Ureter (tissue), 1 donor: ENCODE measurements around the gene MYH9. TPM values are rescaled to one million over a fixed set of nuclear protein-coding genes. Genes with fewer than 3 reads are reported as not detected.

Experiments used
- DNase-seq: peaks from one replicate; pipeline ENCODE4 v3.0.0-alpha.2; 2020; ENCODE audit warnings: low spot score
- total RNA-seq: library from RNA; stranded (reverse); gene quantifications from one replicate; pipeline ENCODE4 v1.2.4, GENCODE V29; 2023
- donor health status: DM: yes; HTN: yes; CAD: no.

MYH9 gene
- total RNA-seq, 1 donor from 2014 or later = 810 TPM

DNA sequence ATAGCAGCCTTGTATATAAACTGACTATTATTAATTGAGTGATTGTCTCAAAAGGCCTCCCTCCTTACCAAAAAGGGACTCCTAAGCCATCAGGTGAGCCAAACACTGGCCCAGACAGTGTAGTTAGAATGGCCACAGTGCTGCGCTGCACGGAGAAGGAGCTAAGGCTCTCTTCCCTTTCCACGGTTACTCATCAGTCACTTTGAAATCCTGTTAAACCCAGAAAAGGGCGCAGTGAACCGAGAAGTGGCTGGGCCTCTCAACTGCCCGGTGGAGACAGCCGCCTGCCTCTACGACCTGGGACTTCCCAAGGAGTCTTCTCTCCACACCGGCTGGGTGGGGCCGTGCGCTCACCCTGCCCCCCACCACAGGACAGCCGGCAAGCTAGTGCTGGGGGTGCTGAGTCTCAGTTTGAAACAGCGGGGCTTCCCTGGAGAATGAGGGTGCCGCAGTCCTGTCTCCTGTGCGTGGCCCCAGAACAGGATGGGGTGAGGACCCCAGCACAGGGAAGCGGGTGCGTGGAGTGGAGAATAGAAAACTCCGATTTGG, 1.3 kb downstream of the MYH9 start:
- DNase-seq = no peak

DNA sequence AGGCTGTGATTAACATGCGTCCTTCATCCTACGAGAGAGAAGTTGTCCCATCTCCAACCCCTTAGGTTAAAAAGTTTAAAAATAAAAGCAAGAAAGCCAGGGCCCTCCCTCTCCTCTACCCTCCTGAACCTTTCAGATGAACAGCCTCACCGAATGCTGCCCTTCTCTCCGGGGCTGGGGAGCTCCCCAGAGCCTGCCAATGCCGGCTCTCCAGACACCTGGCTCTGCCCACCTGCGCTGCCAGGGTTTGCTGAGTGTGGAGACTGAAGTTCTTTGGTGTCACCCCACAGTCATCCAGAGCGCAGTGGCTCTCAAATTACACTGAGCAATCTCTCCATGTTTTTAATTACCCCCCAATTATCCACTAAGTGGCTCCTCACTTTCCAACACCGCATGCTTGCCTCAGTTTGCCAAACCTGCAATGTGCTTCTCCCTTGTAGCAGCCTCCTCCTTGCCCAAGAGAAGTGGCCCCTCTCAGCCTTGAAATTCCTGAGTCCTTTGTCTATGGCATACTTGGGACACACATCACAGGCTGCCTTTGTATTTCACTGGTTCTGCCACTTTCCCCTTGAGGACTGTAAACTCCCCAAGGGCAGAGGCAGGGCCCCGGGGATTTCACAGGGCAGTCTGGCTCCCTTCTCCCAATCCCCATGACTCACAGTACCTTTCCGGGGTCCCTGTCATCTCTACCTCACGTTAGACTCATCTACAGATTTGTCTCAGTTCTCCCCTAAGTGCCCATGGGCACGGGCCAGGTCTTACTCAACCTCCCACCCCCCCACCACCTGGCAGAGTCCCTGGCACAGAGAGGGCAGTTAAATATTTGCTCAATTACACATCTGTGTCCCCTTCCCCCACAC, 2.0 kb downstream of the MYH9 start:
- DNase-seq = no peak

DNA sequence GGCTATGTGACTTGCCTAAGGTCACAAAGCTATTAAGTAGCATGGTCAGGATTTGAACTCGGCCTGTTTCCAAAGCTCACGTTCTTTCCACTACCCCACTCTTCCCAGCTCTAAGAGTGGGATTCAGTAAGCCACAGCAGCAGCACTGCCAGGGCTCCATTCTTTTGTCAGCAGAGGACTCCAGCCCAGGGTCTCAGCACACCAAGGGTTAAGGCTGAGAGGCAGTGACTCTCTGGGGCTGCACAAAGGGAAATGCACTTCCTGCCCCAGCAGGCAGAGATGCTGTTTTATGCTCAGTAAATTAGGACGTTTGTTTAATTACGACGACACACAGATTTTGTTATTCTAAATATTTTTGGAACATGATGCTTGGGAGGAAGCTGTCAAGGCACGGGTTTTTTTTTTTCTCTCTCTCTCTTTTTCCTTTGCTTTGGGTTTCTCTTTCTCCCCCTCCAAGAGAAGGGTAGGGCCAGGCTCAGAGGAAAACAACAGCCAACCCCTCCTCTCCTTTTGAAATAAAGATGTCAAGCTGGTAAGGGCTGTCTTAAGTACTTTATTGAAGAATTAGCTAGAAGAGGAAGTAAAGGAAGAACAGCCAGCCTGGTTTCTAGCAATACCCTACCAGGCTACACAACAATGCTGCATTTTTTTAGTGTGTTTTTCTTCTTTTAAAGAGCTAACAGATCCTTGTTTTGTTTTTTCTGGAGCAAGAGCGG, 2.8 kb downstream of the MYH9 start:
- no peak for DNase-seq

DNA sequence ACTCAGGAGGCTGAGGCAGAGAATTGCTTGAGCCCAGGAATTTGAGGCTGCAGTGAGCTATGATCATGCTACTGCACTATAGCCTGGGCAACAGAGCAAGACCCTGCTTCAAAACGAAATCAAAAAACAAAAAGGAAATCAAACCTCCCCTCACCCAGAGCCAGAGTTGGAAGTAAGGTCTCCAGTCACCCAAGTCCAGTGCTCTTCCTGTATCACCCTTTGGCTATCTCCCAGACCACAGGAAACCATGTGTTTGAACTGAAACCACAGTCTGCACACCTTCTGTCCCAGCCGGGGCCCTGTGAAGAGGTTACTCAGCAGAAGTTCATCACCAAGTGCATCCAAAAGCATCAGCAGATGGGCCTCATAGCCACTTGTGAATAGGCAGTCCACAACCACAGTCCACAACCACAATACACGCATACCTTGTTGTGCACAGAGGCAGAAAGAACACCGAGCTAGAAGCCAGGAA, 4.6 kb downstream of the MYH9 start:
- no peak for DNase-seq

DNA sequence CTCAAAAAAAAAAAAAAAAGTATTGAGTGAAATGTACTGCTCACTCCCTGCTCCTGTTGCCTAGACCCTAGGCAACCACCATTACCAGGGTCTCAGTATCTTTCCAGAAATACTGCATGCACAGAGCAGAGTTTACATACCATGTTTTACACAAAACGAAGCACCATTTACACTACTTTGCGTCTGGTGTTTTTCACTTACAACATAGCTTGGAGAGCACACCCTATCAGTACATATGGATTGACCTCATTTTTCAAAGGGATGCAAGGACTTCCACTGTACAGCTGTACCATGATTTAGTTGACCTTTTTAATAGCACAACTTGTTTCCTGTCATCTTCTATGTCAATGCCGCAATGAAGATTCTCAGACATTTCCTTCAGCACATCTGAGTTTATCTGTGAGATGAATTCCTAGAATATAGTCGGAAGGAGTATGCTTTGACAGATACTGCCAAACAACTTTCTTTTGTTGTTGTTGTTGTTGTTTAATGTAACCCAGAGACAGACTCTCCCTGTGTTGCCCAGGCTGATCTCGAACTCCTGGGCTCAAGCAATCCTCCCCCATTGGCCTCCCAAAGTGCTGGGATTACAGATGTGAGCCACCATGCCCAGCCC, 6.1 kb downstream of the MYH9 start:
- no peak for DNase-seq

DNA sequence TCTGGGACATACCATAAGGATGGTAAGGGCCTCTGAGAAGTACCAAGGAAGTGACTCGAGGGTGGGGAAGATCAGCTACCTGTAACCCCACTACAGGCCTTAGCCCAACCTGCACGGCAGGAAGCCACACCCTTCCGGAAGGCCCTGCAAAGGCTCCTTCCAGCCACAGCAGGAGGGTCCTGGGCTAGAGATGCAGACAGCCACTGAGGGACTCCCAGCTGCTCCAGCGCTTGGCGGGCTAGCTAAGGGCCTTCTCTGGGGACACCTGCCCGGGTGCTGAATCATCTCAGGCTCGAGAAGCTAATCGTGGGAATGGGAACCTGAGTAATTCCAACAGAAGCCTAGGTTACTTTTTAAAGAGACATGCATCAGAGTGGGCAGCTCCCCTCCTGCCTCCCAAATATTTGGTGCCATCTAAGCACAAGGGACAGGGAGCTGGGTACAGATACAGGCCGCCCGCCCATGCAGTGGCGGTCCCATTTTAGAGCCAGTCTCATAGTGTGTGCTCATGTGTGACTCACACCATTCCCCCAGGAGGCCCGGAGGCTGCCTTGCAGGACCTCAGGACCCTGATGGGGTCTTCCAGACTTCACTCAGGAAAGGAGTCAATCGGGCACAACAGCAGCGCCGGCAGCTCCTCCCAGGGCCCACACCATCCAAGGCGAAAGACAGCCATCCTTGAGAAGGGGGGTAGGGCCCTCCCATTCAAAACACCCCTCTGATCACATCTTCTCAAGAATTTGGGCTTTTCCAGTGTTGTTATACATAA, 8.0 kb downstream of the MYH9 start:
- DNase-seq = no peak

DNA sequence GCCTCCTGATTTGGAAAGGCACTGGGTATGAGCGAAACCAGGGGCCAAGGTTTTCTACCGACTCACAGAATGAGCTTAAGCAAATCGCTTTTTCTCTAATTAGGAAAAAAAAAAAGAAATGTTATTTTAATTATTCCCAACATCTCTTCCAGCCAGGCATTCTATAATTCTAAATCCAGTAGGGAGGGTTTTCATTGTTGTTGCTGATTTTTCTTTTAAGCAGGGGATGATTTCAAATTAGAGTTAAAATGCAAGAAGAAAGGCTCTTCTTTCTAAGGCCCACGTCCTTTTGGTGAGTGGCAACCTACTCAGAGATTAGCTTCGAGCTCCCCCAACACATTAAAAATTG, 8.9 kb downstream of the MYH9 start:
- DNase-seq = no peak

DNA sequence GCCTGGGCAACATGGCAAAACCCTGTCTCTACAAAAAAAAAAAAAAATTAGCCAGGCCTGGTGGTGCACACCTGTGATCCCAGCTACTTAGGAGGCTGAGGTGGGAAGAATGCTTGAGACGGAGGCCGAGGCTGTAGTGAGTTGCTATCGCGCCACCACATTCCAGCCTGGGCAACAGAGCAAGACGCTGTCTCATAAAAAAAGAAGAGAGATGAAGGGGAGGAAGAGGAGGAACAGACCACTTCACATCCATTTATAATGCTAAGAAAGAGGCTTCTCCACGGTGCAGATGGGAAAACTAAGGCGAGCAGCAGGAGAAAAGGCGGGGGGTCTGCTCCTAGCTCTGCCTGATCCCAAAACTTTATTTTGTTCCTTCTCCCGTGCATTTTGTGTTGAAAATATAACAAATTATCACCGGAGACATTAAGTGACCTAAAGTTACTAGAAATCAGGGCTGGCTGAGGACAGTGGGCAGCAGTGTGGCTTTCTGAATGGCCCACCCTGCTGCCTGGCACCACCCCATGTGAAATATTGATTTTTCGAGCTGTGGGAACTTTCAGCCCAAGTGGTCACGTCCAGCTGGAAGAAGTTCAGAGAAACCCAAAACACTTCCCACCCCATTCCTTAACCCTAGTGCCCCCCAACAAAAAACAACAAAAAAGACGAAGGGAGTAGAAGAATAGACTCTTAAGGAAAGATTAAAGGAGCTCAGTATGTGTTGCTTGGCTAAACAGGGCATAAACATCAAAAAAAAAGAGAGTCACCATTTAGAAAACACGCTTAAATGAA, 9.5 kb downstream of the MYH9 start:
- no peak for DNase-seq

DNA sequence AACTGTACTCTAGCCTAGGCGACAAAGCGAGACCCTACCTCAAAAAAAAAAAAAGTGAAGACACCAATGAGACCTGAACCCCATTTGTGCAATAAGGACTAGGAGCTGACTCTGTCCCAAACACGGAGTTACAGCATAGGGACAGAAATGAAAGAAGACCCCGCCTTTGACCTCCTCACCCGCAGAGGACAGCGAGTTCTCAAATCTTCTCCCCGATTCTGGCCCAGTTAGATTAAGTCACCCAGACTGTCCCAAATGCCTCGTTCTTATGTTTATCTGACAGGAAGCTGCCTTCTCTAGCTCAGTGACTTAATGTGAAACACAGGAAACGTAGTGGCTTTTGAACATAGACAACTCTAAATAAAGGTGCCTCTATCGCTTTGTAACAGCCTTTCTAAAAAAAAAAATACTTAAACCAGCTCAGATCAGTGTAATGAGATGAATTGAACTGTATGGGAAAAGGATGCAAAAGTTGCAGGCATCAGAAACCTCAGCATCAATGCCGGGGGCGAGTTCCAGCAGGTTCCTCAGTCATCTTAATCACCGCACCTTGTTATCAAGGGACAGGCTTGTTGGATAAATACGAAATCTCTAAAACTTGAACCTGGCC, 10.6 kb downstream of the MYH9 start:
- no peak for DNase-seq

DNA sequence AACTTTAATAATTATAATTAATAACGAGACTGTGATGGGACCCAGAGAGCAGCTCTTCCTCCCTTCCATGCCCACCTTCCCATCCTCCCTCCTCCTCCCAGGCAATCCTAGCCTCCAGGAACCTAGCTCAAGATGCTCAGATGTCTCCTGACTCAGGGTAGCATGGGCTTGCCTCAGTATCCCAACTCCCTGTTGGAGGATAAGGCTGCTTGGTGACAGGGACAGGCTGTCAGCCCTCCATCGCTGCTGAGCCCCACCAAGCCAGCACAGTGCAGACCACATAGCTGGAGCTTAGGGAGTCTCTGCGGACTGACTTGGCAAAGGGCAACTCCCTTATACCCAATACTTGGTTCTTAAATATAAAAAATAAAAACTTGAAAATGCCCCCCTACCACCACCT, 11.5 kb downstream of the MYH9 start:
- no peak for DNase-seq

DNA sequence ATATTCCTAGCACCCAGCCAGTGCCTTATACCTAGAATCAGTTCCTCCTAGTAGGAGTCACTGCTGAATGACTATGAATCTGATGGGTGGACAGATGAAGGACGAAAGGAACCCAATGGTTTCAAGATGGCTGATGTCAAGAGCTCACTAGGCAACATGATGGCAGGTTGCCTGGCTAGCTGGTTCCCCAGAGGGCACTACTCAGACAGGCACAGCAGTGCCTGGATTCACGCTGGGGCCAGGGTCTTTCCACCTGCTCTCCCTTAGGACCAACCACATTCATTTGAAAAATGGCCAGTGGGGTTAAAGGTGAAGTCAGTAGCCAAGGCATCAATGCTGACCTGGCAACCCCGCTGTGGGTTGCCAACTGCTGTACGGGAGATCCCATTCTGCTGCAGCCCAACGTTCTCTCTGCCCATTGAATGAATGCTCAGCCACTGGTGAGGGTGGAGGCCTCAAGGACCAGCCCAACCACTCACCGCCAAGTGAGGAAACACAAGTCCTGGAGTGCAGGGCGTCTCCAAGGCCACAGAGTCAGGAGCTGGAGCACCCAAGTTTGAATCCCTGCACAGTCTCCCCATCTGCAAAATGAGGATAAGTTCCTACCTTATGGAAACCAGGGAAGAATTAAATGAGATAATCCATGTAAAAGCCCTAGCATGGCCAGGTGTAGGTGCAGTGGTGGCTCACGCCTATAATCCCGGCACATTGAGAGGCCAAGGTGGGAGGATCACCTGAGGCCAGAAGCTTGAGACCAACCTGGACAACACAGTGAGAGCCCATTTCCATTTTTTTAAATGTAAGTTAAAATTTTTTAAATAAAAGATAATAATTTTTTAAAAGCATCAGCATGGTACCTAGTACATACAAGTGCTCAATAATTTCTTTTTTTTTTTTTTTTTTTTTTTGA, 12.4 kb downstream of the MYH9 start:
- DNase-seq = no peak

DNA sequence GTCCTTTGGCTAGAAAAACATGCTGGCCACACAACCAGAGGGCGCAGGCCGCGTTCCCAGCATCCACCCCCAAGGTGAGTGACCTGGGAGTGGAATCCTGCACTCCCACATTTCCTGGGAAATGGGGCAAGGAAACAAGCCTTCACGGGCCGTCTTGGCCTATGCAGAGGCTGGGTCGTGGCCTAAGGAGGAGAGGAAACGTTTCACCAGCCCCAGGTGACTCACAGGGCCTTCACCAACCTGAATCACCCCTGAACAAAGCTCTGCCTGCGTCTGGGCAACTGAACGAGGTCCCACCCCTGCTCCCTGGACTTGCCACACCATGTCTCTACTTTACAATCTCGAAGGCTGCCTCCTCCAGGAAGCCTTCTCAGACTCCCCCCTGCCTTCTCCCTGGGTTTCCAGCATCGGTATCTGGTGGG, 13.2 kb downstream of the MYH9 start:
- no peak for DNase-seq

DNA sequence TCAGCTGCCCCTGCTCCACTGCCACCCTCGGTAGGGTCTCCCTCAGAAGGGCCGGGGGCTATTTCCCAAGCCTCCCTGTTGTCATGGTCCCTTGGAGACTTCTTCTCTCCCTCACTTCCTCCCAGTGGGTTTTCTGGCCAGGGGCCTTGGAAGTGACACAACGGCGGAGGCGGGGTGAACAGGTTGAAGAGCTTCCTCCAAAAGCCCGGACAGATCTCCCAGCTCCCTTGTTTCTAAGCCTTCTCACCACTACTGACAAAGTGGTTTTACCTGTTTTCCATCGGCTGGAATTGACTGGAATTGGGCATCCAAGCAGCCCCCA, 14.5 kb downstream of the MYH9 start:
- no peak for DNase-seq

DNA sequence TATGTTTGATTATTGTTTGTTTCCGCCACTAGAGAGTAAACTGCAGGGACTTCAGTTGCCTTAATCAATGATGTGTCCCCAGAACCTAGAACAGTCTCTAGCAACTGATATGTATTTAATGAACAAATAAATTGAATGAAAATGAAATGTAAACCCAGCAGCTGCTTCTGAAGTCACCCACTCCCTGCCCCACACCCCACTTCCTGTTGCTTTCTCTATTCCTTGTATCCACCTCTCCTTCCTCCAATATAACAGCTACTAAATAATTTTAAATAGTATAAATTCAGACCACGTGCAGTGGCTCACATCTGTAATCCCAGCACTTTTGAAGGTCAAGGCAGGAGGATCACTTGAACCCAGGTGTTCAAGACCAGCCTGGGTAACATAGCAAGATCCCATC, 15.8 kb downstream of the MYH9 start:
- DNase-seq = no peak

DNA sequence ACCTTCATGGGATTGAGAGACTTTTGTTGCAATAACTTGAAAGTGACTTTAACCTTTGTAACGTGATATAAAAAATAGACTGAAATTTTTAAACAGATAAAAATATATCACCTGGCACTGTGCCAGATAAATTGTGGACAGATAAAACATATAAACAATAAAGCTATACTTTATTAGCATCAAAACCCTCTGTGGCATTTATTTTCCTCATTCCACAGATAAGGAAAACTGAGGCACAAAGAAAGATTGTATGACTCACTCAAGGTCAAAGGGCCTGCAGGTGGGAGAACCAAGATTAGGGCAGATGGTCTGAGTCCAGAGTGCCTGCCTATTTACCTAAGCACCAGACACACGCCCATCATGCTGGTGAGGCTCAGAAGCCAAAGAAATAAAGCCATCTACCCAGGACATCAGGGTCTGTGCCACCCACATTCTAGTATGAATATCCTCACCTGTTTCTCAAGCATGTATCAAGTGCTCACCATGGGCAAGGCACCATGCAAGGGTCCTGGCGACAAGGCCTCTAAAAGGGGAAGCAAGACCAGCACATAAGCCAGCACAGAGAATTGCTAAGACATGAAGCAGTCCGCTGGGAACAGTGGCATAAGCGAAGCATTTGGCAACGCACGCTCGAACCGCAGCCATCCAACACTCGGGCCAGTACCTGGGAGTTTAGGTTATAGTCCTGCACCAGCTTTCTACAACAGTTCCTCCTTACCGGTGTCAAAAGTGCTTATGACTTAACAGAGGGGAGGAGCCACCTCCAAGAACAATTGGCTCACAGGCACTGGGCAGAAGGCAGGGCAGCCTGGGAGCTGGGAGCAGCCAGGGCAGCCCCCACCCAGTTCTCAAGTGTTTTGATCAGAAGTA, 17.6 kb downstream of the MYH9 start:
- DNase-seq = no peak

DNA sequence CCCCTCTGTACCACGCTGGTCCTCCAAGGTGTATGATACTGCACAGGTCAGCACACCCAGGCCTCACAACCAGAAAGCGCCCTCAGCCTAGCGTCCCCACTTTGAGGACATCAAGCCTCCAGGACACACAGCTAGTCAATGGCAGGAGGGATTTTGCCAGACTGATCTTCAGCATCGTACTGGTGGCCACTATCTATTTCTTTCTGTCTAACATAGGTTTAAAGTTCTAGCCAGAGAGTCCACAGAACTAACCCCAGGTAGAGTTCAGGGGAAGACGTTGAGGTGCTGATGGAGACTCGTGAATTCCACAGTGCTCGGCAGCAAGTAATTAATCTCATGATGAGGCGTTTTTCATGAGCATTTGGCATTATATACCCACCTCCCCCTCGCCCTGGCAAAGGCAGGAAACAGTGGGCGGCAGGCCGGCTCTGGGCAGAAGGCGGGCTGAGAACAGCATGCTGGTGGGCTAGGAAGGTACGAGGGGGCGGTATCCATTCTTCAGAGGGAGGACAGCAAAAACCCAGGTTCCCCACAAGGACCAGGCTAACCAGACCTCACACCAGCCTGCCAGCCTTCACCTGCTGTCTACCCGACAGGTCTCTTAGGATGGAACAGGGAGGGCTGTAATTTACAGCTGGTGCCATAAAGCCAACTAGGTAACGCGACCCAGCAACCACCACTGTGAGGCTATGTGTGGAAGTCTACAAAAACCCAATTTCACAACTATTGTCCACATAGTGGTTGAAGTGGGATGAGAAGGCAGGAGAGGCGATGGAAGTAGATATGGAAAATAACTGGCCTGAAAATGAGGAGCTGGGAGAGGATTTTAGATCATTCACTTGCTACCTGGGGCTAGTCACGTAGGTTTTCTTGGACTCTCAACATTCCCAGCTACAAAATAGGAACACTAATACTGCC, 18.5 kb downstream of the MYH9 start:
- DNase-seq = no peak

DNA sequence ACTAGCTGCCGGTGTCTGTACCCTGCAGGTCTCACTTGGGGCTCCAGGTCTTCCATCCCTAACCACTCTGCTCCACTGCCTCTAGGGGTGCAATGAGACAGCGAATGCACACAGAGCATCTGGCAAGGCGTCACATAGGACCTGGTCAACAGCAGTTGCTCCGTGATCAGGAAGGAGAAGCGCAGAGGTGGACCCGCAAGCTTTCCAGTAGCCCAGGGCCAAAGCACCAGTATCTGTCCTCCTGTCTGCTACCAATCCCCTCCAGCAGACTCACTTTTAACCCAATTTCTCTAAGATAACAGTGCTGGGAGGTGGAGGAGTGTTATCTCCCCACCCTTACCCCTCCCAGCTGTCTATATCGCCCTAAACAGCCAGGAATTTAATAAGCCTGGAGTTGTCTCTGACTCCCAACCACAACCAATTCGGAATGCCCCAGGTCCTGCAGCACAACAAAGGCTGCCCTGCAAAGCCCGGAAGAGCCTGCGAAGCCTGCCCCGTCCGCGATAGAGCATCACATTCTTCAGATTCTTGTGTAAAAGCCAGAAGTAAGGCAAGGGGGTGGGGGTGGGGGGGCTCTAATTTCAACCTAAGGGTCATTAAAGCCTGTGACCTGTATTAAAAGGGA, 19.3 kb downstream of the MYH9 start:
- no peak for DNase-seq
